ENCODE measurements around the gene TEX11. TPM values are rescaled to one million over a fixed set of nuclear protein-coding genes. Genes with fewer than 3 reads are reported as not detected.
A peak's percentile ranks its signal among the peaks of the same experiment; 100 is the strongest.
"Not testable (repeated sequence)": the region's sequence is repeated elsewhere in the genome, so short reads cannot be mapped to it uniquely, and the experiment has no call there.

The TEX11 gene
- total RNA-seq (2014; rRNA removed; shearing (Covaris generic)): 0.11 TPM in 1 of 2 replicates, not detected in the other
- polyA plus RNA-seq (2015; cell fraction: cytosol; rRNA removed): not detected in 2 replicates
- not detected in 2 replicates for polyA plus RNA-seq (2015; cell fraction: nucleus; rRNA removed)

- no peak for DNase-seq (ENCODE audit: low read depth, low spot score)
- in situ Hi-C loops (cut with HindIII; ENCODE audit: low pct_unique_long_range_greater_than_20kb, low sequenced_read_pairs): no loop called here
Measured at GRCh38 chrX:70908541-70908940, at the start of gene TEX11. TSS of gene TEX11 (minus strand) at chrX:70908711. CDS start at chrX:70907789, 922 bp downstream.

GRCh38 chrX:70954871-70955270 is 46.4 kb upstream of the TEX11 start:
- in situ Hi-C loops (cut with HindIII; ENCODE audit: low pct_unique_long_range_greater_than_20kb, low sequenced_read_pairs): no loop called here
- DNase-seq (ENCODE audit: low read depth, low spot score): no peak

GRCh38 chrX:70924294-70924911 is 15.9 kb upstream of the TEX11 start:
- in situ Hi-C loops (cut with HindIII; ENCODE audit: low pct_unique_long_range_greater_than_20kb, low sequenced_read_pairs): no loop called here
- no peak for DNase-seq (ENCODE audit: low read depth, low spot score)

GRCh38 chrX:70922774-70923473 is 14.4 kb upstream of the TEX11 start:
- in situ Hi-C loops (cut with HindIII; ENCODE audit: low pct_unique_long_range_greater_than_20kb, low sequenced_read_pairs): no loop called here
- DNase-seq (ENCODE audit: low read depth, low spot score): no peak

GRCh38 chrX:70921709-70922352 is 13.3 kb upstream of the TEX11 start:
- DNase-seq (ENCODE audit: low read depth, low spot score): no peak
- in situ Hi-C loops (cut with HindIII; ENCODE audit: low pct_unique_long_range_greater_than_20kb, low sequenced_read_pairs): no loop called here

- DNase-seq (ENCODE audit: low read depth, low spot score): no peak
- in situ Hi-C loops (cut with HindIII; ENCODE audit: low pct_unique_long_range_greater_than_20kb, low sequenced_read_pairs): no loop called here
Measured at GRCh38 chrX:70916754-70917153, 8.2 kb upstream of the TEX11 start.

- in situ Hi-C loops (cut with HindIII; ENCODE audit: low pct_unique_long_range_greater_than_20kb, low sequenced_read_pairs): no loop called here
Measured at GRCh38 chrX:70907900-70908299, 611 bp downstream of the TEX11 start.

GRCh38 chrX:70901465-70901864 is 7.0 kb downstream of the TEX11 start:
- DNase-seq (ENCODE audit: low read depth, low spot score): no peak
- in situ Hi-C loops (cut with HindIII; ENCODE audit: low pct_unique_long_range_greater_than_20kb, low sequenced_read_pairs): no loop called here

More at GRCh38 chrX:70907900-70908299, 611 bp downstream of the TEX11 start:
- DNase-seq (ENCODE audit: low read depth, low spot score): peak; percentile 65

GRCh38 chrX:70890441-70890840 is 18.1 kb downstream of the TEX11 start:
- in situ Hi-C loops (cut with HindIII; ENCODE audit: low pct_unique_long_range_greater_than_20kb, low sequenced_read_pairs); DNase-seq (ENCODE audit: low read depth, low spot score): not testable (repeated sequence)

GRCh38 chrX:70878902-70879301 is 29.6 kb downstream of the TEX11 start:
- in situ Hi-C loops (cut with HindIII; ENCODE audit: low pct_unique_long_range_greater_than_20kb, low sequenced_read_pairs): no loop called here
- DNase-seq (ENCODE audit: low read depth, low spot score): no peak

GRCh38 chrX:70852294-70852693 is 56.2 kb downstream of the TEX11 start:
- in situ Hi-C loops (cut with HindIII; ENCODE audit: low pct_unique_long_range_greater_than_20kb, low sequenced_read_pairs): no loop called here
- no peak for DNase-seq (ENCODE audit: low read depth, low spot score)

- in situ Hi-C loops (cut with HindIII; ENCODE audit: low pct_unique_long_range_greater_than_20kb, low sequenced_read_pairs); DNase-seq (ENCODE audit: low read depth, low spot score): not testable (repeated sequence)
Measured at GRCh38 chrX:70844081-70844480, 64.4 kb downstream of the TEX11 start.

- in situ Hi-C loops (cut with HindIII; ENCODE audit: low pct_unique_long_range_greater_than_20kb, low sequenced_read_pairs): not testable (repeated sequence)
Measured at GRCh38 chrX:70843620-70844019, 64.9 kb downstream of the TEX11 start.

GRCh38 chrX:70834589-70834988 is 73.9 kb downstream of the TEX11 start:
- DNase-seq (ENCODE audit: low read depth, low spot score): no peak
- in situ Hi-C loops (cut with HindIII; ENCODE audit: low pct_unique_long_range_greater_than_20kb, low sequenced_read_pairs): no loop called here

More at GRCh38 chrX:70843620-70844019, 64.9 kb downstream of the TEX11 start:
- not testable (repeated sequence) for DNase-seq (ENCODE audit: low read depth, low spot score)

- DNase-seq (ENCODE audit: low read depth, low spot score): no peak
- in situ Hi-C loops (cut with HindIII; ENCODE audit: low pct_unique_long_range_greater_than_20kb, low sequenced_read_pairs): no loop called here
Measured at GRCh38 chrX:70826715-70827114, 81.8 kb downstream of the TEX11 start.

- in situ Hi-C loops (cut with HindIII; ENCODE audit: low pct_unique_long_range_greater_than_20kb, low sequenced_read_pairs): no loop called here
- no peak for DNase-seq (ENCODE audit: low read depth, low spot score)
Measured at GRCh38 chrX:70825366-70825765, 83.1 kb downstream of the TEX11 start.

GRCh38 chrX:70808942-70809940 is 99.3 kb downstream of the TEX11 start:
- DNase-seq (ENCODE audit: low read depth, low spot score): no peak
- in situ Hi-C loops (cut with HindIII; ENCODE audit: low pct_unique_long_range_greater_than_20kb, low sequenced_read_pairs): no loop called here
